Measurements from ENCODE around the gene ST6GALNAC6.

- TF ChIP-seq, protein P1, sequence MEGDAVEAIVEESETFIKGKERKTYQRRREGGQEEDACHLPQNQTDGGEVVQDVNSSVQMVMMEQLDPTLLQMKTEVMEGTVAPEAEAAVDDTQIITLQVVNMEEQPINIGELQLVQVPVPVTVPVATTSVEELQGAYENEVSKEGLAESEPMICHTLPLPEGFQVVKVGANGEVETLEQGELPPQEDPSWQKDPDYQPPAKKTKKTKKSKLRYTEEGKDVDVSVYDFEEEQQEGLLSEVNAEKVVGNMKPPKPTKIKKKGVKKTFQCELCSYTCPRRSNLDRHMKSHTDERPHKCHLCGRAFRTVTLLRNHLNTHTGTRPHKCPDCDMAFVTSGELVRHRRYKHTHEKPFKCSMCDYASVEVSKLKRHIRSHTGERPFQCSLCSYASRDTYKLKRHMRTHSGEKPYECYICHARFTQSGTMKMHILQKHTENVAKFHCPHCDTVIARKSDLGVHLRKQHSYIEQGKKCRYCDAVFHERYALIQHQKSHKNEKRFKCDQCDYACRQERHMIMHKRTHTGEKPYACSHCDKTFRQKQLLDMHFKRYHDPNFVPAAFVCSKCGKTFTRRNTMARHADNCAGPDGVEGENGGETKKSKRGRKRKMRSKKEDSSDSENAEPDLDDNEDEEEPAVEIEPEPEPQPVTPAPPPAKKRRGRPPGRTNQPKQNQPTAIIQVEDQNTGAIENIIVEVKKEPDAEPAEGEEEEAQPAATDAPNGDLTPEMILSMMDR (IDR thresholded peaks at IDR 0.05), result no peak
- TF ChIP-seq EZH2 (IDR thresholded peaks at IDR 0.05; ENCODE audit: borderline replicate concordance, insufficient read depth, low read depth, low read length, poor library complexity, severe bottlenecking), result no peak
These were observed 24.4 kb upstream of the ST6GALNAC6 start for GRCh38 chr9:127923771-127924170.

All from B cell (primary cell).